Endothelial cell of umbilical vein (primary cell): ENCODE measurements around the gene HDHD3. TPM values are rescaled to one million over a fixed set of nuclear protein-coding genes. Genes with fewer than 3 reads are reported as not detected.

Experiments used
- BruUV-seq: library from RNA; stranded (reverse); fragments of 400-500 nt; replicated peaks from 2 replicates; lab custom pipeline; 2021; lab: Mats Ljungman, UMichigan
- CTCF ChIA-PET: fragments of 300-600, 350-600 bp; sonication (Branson Sonifier 250); formaldehyde crosslinking; loops from one replicate; lab custom pipeline; 2021; ENCODE audit warnings: antibody characterized with exemption, inconsistent platforms; lab: Charles Lee
- POLR2A ChIA-PET: fragments of 300-600, 350-600 bp; sonication (Branson Sonifier 250); formaldehyde crosslinking; loops from one replicate; lab custom pipeline; 2021; ENCODE audit warnings: antibody characterized with exemption, inconsistent platforms; lab: Charles Lee
- DNase-seq: peaks from one replicate; pipeline ENCODE4 v3.0.0-alpha.2; 2011; ENCODE audit warnings: low read depth, low spot score
- FAIRE-seq: peaks from 2 replicates; lab custom pipeline; 2011; peaks lifted over from hg19 to GRCh38; lab: Jason Lieb, UNC
- H2AFZ ChIP-seq: 2 replicates; pipeline ENCODE4 v1.6.0; 2012; ENCODE audit warnings: low read depth, low read length, control low read depth, inconsistent platforms
- H3K27ac ChIP-seq: 2 replicates; pipeline ENCODE4 v1.5.1; 2011; ENCODE audit warnings: low read depth, mild to moderate bottlenecking, control low read depth, low read length, moderate library complexity; ENCODE audit not compliant: insufficient read depth
- H3K27me3 ChIP-seq, 2 experiments: 2 replicates each; pipeline versions ENCODE4 v1.6.0 to v1.6.1; 2011; ENCODE audit warnings: low read length in 2 of 2, mixed read lengths in 1 of 2; ENCODE audit not compliant: control insufficient read depth in 2 of 2, insufficient read depth in 2 of 2
- H3K36me3 ChIP-seq, 2 experiments: 2 replicates in 1 of 2; 3 replicates in 1 of 2; pipeline ENCODE4 v1.5.1; 2011; ENCODE audit warnings: low read length in 2 of 2, mild to moderate bottlenecking in 1 of 2, moderate library complexity in 1 of 2; ENCODE audit not compliant: control insufficient read depth in 2 of 2, insufficient read depth in 2 of 2; ENCODE audit errors: extremely low read depth in 1 of 2
- H3K4me1 ChIP-seq: 3 replicates; pipeline ENCODE4 v1.5.1; 2011; ENCODE audit warnings: mild to moderate bottlenecking, low read length; ENCODE audit not compliant: control insufficient read depth, insufficient read depth; ENCODE audit errors: extremely low read depth
- H3K4me2 ChIP-seq: 2 replicates; pipeline ENCODE4 v1.6.1; 2011; ENCODE audit warnings: low read length, control low read depth, mixed read lengths; ENCODE audit not compliant: insufficient read depth
- H3K4me3 ChIP-seq, 3 experiments: fragments of 200-600 bp in 1 of 3; sonication (generic), shearing (Covaris generic) in 1 of 3; replicated peaks in 1 of 3; 2 replicates each; pipeline ENCODE4 v1.5.1; 2011 to 2016; ENCODE audit warnings: control low read depth in 3 of 3, low read length in 3 of 3, mild to moderate bottlenecking in 2 of 3, inconsistent platforms in 1 of 3, low read depth in 1 of 3, moderate library complexity in 1 of 3; ENCODE audit not compliant: insufficient read depth in 1 of 3
- H3K79me2 ChIP-seq: 2 replicates; pipeline ENCODE4 v1.6.0; 2012; ENCODE audit warnings: low read length, inconsistent platforms; ENCODE audit not compliant: control insufficient read depth, insufficient read depth
- H3K9ac ChIP-seq: replicated peaks from 2 replicates; pipeline ENCODE3; 2011; ENCODE audit warnings: low read length, control low read depth; ENCODE audit not compliant: insufficient read depth; ENCODE audit errors: extremely low read depth
- H3K9me1 ChIP-seq: replicated peaks from 3 replicates; pipeline ENCODE4 v1.6.0; 2011; ENCODE audit warnings: mild to moderate bottlenecking, low read length; ENCODE audit not compliant: control insufficient read depth, insufficient read depth; ENCODE audit errors: extremely low read depth
- H3K9me3 ChIP-seq: replicated peaks from 2 replicates; pipeline ENCODE4 v1.5.1; 2012; ENCODE audit warnings: low read length, inconsistent platforms; ENCODE audit not compliant: control insufficient read depth, insufficient read depth
- H4K20me1 ChIP-seq: replicated peaks from 2 replicates; pipeline ENCODE3; 2011; ENCODE audit warnings: mild to moderate bottlenecking, low read length; ENCODE audit not compliant: control insufficient read depth, insufficient read depth; ENCODE audit errors: extremely low read depth
- EZH2 ChIP-seq: IDR thresholded peaks from 2 replicates; pipeline ENCODE4 v1.6.1; 2012; ENCODE audit warnings: borderline replicate concordance, low read depth, mild to moderate bottlenecking, moderate library complexity, low read length, inconsistent platforms; ENCODE audit not compliant: severe bottlenecking
- FOS ChIP-seq: IDR thresholded peaks from 2 replicates; pipeline ENCODE4 v1.6.1; 2011; ENCODE audit warnings: mild to moderate bottlenecking, low read length, moderate library complexity, borderline replicate concordance; ENCODE audit not compliant: insufficient read depth
- GATA2 ChIP-seq: IDR thresholded peaks from 2 replicates; pipeline ENCODE4 v1.7.0; 2011; ENCODE audit warnings: low read depth, mild to moderate bottlenecking, moderate library complexity, mixed read lengths, low read length; ENCODE audit not compliant: insufficient read length, insufficient read depth
- JUN ChIP-seq: IDR thresholded peaks from 2 replicates; pipeline ENCODE4 v1.6.1; 2011; ENCODE audit warnings: borderline replicate concordance, low read depth; ENCODE audit not compliant: insufficient read length, insufficient read depth
- MYC ChIP-seq: IDR thresholded peaks from one replicate; pipeline ENCODE4 v1.6.1; 2011; ENCODE audit warnings: mild to moderate bottlenecking, low read depth, low read length
- POLR2A ChIP-seq: IDR thresholded peaks from 2 replicates; pipeline ENCODE4 v1.6.1; 2012; ENCODE audit warnings: low read depth, mild to moderate bottlenecking, control low read depth, low read length
- POLR2AphosphoS5 ChIP-seq: IDR thresholded peaks from 2 replicates; pipeline ENCODE4 v1.6.1; 2012; ENCODE audit warnings: low read depth, mild to moderate bottlenecking, control low read depth, low read length, moderate library complexity; ENCODE audit not compliant: insufficient read depth
- dilution Hi-C: fragments of 300-500 bp; cut with MboI; formaldehyde crosslinking; loops from one replicate; pipeline ENCODE4 v1.15.0; 2019; ENCODE audit warnings: low sequenced_read_pairs; ENCODE audit not compliant: extremely low pct_ligation_motif_present
- intact Hi-C: fragments of 100-400 bp; cut with micrococcal nuclease; formaldehyde crosslinking; loops from one replicate; pipeline ENCODE4 v1.10.0; 2022
- polyA plus RNA-seq, 4 experiments: library from polyadenylated mRNA; depleted of rRNA in 3 of 4; stranded (reverse) in 3 of 4; unstranded in 1 of 4; fragments of >200 nt; gene quantifications; 2 replicates each; pipeline versions ENCODE4 v1.2.1 to v1.2.3, GENCODE V29; 2011 to 2012; ENCODE audit warnings: missing spikeins in 1 of 4
- total RNA-seq: library from RNA; stranded (reverse); gene quantifications from 2 replicates; pipeline ENCODE4 v1.2.3, GENCODE V29; 2021
- TF ChIP-seq, protein P1 (sequence below): IDR thresholded peaks from 2 replicates; pipeline ENCODE4 v1.6.1; 2011; ENCODE audit not compliant: insufficient read depth, insufficient read length
- TF ChIP-seq, protein P2 (sequence below), 2 donors: IDR thresholded peaks; 1 replicate in 1 of 2; 2 replicates in 1 of 2; pipeline ENCODE4 v1.5.1; 2011; ENCODE audit warnings: low read length in 2 of 2, mild to moderate bottlenecking in 2 of 2, moderate library complexity in 2 of 2, control low read depth in 1 of 2, inconsistent platforms in 1 of 2, low read depth in 1 of 2; ENCODE audit not compliant: insufficient read depth in 1 of 2; ENCODE audit errors: extremely low read depth in 1 of 2

HDHD3 gene
- total and polyA plus RNA-seq, 2 donors (not counting 3 experiments of a cell fraction or from before 2014, with no cell fraction given), result 7.6 to 14.1 TPM

DNA sequence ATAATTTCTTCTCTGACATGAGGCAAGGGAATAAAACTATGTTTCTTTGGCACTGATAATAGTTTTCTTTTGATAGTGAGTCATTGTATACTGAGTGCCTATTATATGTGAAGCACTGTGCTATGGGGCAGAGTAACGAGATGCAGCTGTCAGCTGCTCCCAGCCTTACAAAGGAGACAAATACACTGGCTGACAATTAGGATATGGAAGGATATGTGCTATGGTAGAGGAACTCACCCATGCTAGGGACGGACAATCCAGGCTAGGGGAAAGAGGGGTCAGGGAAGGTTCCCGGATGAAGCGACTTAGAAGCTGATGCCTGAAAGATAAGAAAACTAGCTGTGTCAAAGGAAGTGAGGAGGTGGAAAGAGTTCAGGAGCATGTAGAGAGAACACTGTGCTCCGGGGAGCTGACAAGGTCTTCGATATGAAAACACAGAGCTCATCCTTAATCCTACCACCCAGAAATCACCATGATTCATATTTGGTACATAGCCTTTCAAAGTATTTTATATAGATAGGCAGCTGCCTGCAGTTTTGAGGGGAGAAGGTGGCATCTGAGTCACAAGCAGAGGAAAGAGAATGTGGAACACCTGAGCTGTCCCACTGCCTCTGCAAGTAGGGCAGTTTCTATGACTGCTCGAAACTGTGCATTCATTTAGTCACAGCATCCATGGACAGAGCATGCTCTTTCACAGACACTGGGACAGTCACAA, 15.3 kb downstream of the HDHD3 start:
- Histone ChIP-seq H3K9me1 (no peaks in the 10 kb centered on the region), H3K4me3 (no peak overlapping the region), H3K79me2 (no peaks in the 10 kb centered on the region), H2AFZ (no peak overlapping the region), H3K9ac (no peak overlapping the region), H4K20me1 (no peaks in the 10 kb centered on the region), H3K27me3 (peaks cover 4 to 8% of the 10 kb centered on the region in 2 experiments), H3K9me3 (no peaks in the 10 kb centered on the region), H3K27ac (no peak overlapping the region), H3K36me3 (no peaks in the 10 kb centered on the region), H3K4me2 (no peak overlapping the region), H3K4me1 (no peaks in the 10 kb centered on the region)
- TF ChIP-seq EZH2 (no peak), JUN (no peak), GATA2 (peak; percentile 54), MYC (no peak), POLR2A (no peak), POLR2AphosphoS5 (no peak), FOS (peak; percentile 6)
- TF ChIP-seq, protein P1, sequence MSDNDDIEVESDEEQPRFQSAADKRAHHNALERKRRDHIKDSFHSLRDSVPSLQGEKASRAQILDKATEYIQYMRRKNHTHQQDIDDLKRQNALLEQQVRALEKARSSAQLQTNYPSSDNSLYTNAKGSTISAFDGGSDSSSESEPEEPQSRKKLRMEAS, result no peak
- TF ChIP-seq, protein P2, sequence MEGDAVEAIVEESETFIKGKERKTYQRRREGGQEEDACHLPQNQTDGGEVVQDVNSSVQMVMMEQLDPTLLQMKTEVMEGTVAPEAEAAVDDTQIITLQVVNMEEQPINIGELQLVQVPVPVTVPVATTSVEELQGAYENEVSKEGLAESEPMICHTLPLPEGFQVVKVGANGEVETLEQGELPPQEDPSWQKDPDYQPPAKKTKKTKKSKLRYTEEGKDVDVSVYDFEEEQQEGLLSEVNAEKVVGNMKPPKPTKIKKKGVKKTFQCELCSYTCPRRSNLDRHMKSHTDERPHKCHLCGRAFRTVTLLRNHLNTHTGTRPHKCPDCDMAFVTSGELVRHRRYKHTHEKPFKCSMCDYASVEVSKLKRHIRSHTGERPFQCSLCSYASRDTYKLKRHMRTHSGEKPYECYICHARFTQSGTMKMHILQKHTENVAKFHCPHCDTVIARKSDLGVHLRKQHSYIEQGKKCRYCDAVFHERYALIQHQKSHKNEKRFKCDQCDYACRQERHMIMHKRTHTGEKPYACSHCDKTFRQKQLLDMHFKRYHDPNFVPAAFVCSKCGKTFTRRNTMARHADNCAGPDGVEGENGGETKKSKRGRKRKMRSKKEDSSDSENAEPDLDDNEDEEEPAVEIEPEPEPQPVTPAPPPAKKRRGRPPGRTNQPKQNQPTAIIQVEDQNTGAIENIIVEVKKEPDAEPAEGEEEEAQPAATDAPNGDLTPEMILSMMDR (IDR thresholded peaks at IDR 0.05; ENCODE audit: extremely low read depth in 1 of 2, insufficient read depth in 1 of 2, low read depth in 1 of 2, low read length in 2 of 2), result no peak
- FAIRE-seq, result no peak
- DNase-seq, result peak; percentile 35
- dilution Hi-C loops, result no loop called here
- BruUV-seq, result no TSS peak
- CTCF ChIA-PET, result interaction anchor here (1.5 to 1.9 kb wide), 2 partner anchors 11 to 22 kb away, joined by 4 to 6 read pairs; partner anchors contain the start of gene WDR31
- intact Hi-C loops, result no loop called here
- POLR2A ChIA-PET, result no interaction called here
